DOHH2 (cell line): Measurements from ENCODE around the gene SLC5A10.
"Not testable (repeated sequence)": the region's sequence is repeated elsewhere in the genome, so short reads cannot be mapped to it uniquely, and the experiment has no call there.

Source experiments
- CTCF ChIP-seq: fragments of 200-600 bp; sonication (generic); IDR thresholded peaks from one replicate; pipeline ENCODE4 v1.5.1; 2014; ENCODE audit warnings: antibody characterized with exemption, mild to moderate bottlenecking, low read depth, low read length; ENCODE audit not compliant: poor library complexity, severe bottlenecking
- EZH2phosphoT487 ChIP-seq: fragments of 200-600 bp; sonication (generic); IDR thresholded peaks from 2 replicates; pipeline ENCODE4 v1.6.1; 2017; ENCODE audit warnings: borderline replicate concordance, mild to moderate bottlenecking, antibody characterized with exemption, low read length, moderate library complexity, mixed read lengths

GRCh38 chr17:18956021-18956420 lies 4.1 kb downstream of the SLC5A10 start:
- not testable (repeated sequence) for TF ChIP-seq EZH2phosphoT487, CTCF
